GM19468 (cell line): ENCODE data around the gene PIP5KL1.
A peak's percentile ranks its signal among the peaks of the same experiment; 100 is the strongest.

Experiments used
- ATAC-seq: cut with Tn5 transposase; IDR thresholded peaks from one replicate; pipeline ENCODE4 v1.9.1; 2021; ENCODE audit warnings: mild to moderate bottlenecking, moderate library complexity, moderate number of reproducible peaks; ENCODE audit not compliant: unreplicated experiment; ENCODE audit errors: extremely low read depth

PIP5KL1 gene

DNA sequence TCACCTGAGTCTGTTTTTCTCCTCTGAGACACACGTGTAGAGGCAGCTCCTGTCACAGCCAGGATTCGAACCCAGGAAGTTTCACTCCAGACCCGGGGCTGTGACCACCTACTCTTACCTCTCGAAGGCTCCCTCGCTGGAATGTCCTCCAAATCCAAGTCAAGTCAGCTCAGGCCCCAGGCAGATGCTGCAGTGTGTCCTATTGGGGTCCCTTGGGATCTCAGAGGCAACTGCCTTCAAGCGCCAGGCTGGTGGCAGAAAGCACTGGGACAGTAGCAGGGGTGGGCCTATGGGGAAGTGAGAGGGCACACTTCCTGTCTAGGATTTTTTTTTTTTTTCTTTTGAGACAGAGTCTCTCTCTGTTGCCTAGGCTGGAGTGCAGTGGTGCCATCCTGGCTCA, 13.0 kb downstream of the PIP5KL1 start:
- no peak for ATAC-seq

GRCh38 chr9:127916720-127917581, 13.6 kb downstream of the PIP5KL1 start, which contains the start of gene ST6GALNAC4:
ST6GALNAC4 (minus strand) TSS chr9:127917041; CDS start chr9:127916419, 622 bp downstream.
- ATAC-seq, result peak; percentile 70

- no peak for ATAC-seq
These were observed 14.5 kb downstream of the PIP5KL1 start for GRCh38 chr9:127915801-127916719.

DNA sequence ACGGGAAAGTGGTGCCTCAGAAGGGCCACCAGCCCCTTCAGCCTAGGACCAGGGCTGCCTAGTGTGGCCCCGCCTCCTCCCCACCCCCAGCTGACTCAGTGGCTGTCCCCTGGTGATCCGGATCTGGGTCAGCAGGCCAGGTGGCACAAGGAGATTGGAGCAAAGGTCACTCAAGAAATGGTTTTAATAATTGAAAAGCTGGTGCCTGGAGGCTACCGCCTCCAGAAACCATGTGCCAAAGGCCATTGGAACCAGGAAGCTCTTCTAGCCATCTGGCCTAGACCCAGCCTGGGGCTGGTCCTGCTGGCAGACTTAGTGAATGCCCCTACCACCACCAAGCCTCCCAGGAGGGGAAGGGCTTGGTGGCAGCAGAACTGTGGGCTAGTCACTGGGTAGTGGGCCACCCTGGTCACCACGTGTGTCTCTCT, 15.2 kb downstream of the PIP5KL1 start:
- ATAC-seq, result no peak

- no peak for ATAC-seq
These were observed 16.9 kb downstream of the PIP5KL1 start for GRCh38 chr9:127913682-127914081.

DNA sequence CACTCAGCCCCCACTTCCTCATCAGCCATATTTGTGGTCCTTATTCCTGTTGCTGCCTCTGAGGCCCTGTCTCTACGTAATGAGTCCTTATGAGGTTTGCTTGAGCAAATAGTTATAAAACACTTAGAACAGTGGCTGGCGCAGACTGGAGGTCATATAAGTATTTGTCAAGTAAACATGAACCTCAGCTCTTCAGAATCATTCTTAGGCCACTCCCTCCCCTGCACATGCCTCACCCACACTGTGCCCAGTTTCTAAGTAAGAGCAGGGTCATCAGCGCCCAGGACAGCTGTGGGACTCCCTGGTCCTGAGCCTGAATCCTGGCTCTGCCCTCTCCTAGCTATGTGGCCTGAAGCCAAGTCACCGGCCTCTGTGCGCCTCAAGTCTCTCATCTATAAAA, 17.7 kb downstream of the PIP5KL1 start:
- no peak for ATAC-seq

DNA sequence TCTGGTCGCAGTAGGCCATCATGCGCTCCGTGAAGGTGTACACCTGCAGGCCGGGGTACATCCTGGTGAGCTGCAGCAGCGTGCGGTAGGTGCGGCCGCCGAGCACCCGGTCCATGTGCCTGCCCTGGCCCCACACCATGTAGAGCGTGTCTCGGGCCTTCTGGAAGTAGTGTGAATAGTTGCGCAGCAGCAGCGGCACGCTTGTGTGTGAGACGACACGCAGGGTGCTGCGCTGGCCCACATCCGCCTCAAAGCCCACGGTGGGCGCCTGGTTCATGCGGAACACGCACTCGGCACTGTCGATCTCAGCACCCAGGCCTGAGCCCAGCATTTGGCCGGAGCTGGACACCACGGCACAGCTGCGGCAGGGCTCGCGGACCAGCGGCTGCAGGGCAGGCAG, 18.3 kb downstream of the PIP5KL1 start:
- ATAC-seq, result no peak

DNA sequence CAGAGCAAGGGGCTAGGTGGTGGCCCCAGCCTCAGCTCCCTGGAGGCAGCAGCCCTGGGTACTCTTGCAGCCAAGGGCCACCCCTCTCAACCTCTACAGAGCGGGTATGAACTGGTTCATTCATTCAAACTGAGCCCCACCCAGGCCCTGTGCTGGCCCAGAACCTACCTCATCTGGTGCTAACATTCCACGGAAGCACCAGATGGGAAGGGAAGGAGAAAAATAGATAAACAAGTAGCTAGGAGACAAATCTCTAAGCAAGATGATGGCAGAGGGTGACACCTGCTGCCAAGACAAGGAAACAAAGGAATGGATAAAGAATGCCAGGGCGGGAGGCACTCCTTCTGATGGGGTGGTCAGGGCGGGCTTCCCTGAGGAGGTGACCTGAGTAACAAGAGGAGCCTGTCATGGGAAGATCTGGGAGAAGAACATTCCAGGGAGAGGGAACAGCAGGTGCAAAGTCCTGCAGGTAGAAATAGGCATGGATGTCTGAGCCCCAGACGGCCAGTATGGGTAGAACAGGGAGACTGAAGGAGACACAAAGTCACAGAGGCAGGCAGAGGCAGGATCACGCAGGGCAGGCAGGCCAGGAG, 19.9 kb downstream of the PIP5KL1 start:
- ATAC-seq, result no peak

GRCh38 chr9:127909839-127910273, 20.7 kb downstream of the PIP5KL1 start:
- ATAC-seq, result no peak

- no peak for ATAC-seq
These were observed 22.0 kb downstream of the PIP5KL1 start for GRCh38 chr9:127908660-127908926.

DNA sequence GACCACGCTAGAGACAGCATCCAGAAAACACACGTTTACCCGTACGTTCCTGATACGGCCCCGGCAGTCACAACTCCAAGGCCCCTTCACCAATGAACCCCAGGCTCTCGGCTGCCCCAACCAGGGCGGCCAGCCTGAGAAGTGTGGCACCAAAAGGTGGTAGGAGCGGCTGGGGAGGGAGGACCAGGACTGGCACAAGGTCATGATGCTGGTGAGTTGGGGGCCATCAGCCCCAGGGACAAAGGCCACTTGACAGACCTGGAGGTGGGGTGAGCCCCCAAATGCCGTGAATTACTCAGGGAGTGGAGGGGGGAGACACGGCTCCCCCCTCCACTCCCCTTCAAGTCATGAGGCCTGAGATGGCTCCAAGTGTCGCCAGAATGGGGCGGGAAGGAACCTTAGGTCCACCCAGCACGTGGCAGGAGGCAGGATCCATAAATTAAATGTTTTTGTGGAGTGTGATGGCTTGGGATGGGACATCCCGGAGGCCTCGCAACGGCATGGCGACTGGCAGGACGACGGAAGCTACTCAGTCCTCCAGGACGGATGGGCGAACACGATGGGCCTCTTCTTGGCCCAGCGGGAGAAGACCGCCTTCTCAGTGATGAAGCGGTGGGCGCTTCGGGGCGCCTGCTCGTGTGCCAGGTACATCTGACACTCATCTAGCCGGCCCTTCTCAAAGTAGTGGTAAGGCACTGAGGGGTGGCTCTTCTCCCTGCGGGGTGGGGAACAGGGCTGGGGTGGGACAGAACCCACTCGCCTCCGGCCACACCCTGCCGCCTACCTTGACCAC, 22.5 kb downstream of the PIP5KL1 start:
- ATAC-seq, result no peak

- no peak for ATAC-seq
These were observed 24.8 kb downstream of the PIP5KL1 start for GRCh38 chr9:127905788-127906191.

DNA sequence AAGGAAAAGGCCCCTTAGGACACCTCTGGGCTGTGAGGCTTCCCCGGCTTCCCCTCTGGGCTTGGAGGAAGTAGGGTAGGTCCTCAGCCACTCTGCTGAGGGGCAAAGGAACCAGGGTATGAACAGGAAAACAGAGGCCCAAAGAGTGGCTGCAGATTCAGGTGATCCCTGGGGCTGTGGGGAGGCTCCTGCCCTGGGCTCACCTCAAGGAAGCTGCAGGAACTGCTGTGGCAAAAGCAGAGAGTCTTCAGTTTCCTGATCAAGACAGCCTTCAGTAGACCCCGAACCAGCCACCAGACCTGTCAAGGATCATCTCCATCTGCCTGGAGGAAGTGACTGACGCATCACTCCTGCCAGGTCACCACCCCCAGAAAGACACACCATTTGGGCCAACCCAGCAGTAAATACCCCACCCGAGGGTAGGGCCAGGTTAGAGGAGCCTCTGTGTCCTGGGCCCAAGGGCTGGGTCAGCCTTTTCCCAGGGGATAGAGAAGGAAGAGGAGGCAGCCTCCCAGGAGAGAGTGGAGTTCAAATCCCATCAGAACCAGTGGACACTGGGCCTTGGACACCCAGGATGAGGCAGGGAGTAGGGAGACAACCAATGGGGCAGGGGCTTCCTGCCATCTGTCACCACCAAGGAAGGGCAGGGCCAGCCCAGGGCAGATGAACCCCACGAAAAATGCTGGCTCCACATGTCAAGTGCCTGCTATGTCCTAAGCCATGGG, 25.4 kb downstream of the PIP5KL1 start:
- no peak for ATAC-seq

DNA sequence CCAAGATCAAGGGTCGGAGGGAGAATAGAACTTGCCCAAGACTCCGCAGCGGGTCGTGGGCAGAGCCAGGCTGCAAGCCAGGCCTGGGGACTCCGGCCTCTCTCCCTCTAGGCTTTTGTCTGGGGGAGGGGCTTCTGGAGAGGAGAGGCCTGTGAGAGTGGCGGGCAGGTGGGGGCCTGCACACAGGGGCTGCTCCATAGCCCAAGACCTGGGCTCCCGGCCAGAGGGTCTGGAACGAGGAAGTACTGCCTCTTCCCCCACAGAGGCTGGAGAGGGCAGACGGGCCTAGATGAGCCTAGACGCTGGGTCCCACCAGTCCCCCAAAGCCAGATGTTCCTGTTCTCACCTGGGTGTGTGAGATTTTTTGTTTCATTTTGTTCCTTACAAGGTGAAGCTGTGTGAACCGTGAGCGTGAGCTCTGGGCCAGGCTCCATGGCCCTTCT, 26.0 kb downstream of the PIP5KL1 start:
- ATAC-seq, result no peak

- no peak for ATAC-seq
These were observed 26.8 kb downstream of the PIP5KL1 start for GRCh38 chr9:127903557-127904475.

DNA sequence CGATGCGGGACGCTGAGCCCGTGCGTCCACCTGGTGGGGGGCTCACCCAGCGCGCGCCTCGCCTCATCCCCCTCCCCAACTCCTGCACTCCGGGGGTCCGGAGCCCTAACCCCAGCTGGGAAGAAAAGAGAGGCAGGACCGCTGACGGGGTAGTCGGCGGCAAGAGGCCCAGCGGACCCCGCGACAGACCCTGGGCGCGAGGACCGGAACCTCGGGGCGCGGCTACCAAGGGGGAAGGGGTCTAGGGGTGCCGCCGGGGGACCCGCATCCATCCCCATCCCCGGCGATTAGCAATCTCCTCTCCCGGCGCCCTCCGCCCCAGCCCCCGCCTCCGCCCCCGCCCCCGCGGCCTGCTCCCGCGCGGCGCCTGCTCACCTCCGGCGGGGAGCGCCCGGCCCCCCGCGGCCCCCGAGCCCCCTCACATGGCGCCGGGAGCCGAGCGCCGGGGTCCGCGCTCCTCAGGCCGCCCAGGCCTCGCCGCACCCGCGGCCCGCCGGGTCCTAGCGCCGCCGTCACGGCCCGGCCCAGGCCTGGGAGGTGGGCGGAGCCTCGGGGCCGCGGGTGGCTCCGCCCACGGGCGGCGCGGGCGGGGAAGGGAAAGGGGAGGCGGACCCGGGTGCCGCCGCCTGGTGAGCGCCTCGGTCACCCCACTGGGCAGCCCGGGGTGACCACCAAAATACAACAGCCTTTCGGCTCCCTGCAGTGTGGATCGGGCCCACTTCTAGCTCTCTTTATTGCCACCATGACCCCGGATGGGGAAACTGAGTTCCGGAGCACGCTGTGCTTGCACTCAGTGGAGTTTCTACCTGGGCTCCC, 31.2 kb downstream of the PIP5KL1 start, which contains the start of gene ST6GALNAC6:
TSS of gene ST6GALNAC6 (minus strand) at position 476 of the 816 bp plus-strand sequence. CDS start 1,622 bp downstream, outside the sequence.
- no peak for ATAC-seq

DNA sequence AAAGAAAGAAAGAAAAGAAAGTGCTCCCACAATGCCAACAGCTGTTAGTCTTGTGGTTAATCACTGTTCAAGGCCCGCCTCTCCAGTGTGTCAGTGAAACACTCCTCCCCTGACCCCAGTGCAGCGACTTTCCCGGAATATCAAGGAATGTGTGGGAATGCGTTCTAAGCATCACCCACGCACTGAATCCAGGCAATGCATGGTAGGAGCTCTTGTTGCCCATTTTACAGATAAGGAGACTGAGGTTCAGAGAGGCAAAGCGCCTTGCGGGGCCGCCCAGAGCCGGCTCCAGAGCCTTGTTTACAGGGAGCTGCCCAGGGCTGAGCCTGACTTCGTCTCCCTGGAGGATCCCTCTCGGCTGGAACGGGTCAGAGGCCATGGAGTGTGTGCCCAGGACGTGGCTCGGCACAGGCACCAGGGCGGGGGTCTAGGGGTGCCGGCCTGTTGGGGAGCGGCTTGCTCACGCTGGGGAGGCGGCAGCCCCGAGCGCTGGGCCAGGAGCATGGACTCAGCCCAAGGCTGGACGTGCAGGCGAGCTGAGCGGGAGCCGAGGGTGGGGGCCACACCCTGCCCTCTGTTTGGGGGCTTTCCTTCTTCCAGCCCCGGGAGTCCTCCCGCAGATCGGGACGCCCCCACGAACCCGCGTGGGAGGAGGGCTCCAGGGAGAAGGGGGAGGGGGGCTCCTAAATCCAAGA, 32.0 kb downstream of the PIP5KL1 start:
- ATAC-seq, result no peak
